ENCODE measurements around the gene DHX15. TPM values are rescaled to one million over a fixed set of nuclear protein-coding genes. Genes with fewer than 3 reads are reported as not detected.

The DHX15 gene
- total and polyA plus RNA-seq, 9 of the 15 experiments (the other 6 are each of a cell fraction or from before 2014, with no cell fraction given): 165 to 287 (median 208) TPM

DNA sequence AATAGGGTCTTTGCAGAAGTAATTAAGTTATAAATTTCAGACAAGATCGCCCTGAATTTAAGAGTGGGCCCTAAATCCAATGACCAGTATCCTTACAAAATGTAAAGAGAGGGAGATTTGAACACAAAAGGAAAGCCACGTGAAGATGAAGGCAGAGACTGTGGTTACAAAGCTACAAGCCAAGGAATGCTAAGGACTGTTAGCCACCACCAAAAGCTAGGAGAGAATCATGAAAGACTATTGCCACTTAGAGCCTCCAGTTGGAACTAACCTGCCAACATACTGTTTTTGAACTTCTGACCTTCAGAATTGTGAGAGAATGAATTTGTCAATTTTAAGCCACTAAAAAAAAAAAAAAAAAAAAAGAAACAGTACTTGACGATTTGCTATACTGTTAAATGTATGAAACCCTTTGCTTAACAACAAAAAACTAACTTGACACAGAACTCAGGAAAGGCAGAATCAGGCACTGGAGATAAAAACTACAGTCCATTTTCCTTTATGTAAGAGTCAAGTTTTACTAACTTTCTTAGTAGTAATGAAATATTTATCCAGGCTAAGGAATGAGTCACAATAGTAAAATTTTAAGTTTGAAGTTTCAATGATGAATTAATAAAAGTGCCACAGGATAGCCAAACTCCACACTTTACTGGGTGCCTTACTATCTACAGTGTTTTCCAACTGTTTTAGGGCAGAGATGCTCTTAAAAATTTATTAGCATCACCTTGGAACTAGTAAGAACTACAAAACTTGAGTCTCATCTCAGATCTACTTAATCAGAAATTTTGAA lies 25.1 kb downstream of the DHX15 start (continued):
- no peak for TF ChIP-seq EWSR1 (IDR thresholded peaks at IDR 0.05; ENCODE audit: borderline replicate concordance, low read depth, partially characterized antibody)
- TF ChIP-seq BACH1 (tag; IDR thresholded peaks at IDR 0.05): no peak
- TF ChIP-seq RCOR1 (IDR thresholded peaks at IDR 0.05; ENCODE audit: borderline replicate concordance in 1 of 2, low read depth in 2 of 2, low read length in 2 of 2): no peak
- no peak for TF ChIP-seq ARID2 (IDR thresholded peaks at IDR 0.05)
- TF ChIP-seq KDM2B (CRISPR knock-in tag; IDR thresholded peaks at IDR 0.05): no peak
- TF ChIP-seq TAF1 (IDR thresholded peaks at IDR 0.05; ENCODE audit: control insufficient read depth, extremely low read depth, insufficient read depth, low read length, severe bottlenecking): no peak
- TF ChIP-seq RBFOX2 (IDR thresholded peaks at IDR 0.05; ENCODE audit: low read depth, low read length): no peak
- TF ChIP-seq ZC3H8 (IDR thresholded peaks at IDR 0.05): no peak

DNA sequence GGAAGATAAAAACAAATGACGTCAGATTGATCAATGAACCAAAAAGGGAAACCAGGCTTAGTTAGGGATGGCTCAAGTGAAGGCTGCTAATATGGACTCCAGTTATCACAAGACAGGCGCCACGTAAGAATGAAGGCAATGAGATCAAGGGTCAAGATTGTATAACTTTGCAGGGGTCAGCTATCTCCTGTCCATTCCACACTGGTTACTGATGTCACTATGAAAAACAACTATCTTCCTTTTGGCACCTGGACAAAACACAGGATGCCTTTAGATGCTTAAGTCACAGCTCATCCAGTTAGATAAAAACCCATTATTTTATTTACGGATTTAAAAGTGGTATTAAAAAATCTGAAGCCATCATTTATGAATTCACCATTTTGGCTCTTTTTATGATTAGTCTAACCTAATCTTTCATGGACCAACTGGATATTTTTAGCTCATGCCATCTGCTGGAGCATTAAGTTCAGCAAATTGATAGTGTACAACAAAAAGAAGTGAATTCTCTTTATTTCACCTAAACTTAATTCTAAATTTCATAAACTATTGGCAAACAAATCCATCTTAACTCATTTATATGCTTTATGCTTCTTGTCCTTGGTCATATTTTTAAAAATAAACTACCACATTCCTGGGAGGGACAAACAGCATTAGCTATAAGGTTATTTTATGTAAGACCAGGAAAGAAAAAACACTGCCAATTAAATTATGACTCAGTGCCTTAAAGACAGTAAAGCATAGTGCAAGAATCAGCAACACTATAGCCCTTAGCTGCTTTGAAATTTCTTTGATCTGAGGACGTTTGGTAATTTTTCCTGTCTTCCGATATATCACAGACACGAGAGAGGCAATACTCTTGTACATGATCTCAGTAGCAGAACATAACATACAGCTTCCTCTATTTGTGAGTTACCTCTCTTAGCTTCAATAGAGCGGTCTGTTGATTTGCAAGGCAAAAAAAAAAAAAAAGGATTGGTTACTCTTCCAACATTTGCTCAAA lies 27.0 kb downstream of the DHX15 start:
- peaks cover 0 to 4% of the 10 kb centered on the region in 2 experiments; a peak in 3 of 5 replicates for H3K4me1 ChIP-seq (replicated peaks in 1 of 2; ENCODE audit: control insufficient read depth in 2 of 2, insufficient read depth in 2 of 2, low read length in 2 of 2)
- no peaks in the 10 kb centered on the region for H3K9me1 ChIP-seq (ENCODE audit: control insufficient read depth, insufficient read depth, low read length)
- POLR2A ChIA-PET: interaction anchor here (0.6 to 2.4 kb wide), 6 partner anchors 10 to 194 kb away, joined by 3 to 7 read pairs (median 4); partner anchors contain the start of gene DHX15
- no peaks in the 10 kb centered on the region for H3K9me3 ChIP-seq (replicated peaks; ENCODE audit: control insufficient read depth, insufficient read depth, low read depth, low read length)
- ATAC-seq (no peak; the same call in 1 of the 3 replicates), DNase-seq (ENCODE audit: extremely low read depth in 1 of 4, low spot score in 3 of 4) (no peak), FAIRE-seq (no peak)
- no peak overlapping the region for H2AFZ ChIP-seq (ENCODE audit: low read depth, low read length)
- peaks cover 57% of the 10 kb centered on the region for H4K20me1 ChIP-seq (replicated peaks; ENCODE audit: control insufficient read depth, insufficient read depth, low read length)
- 55% methylated on average over 7 of the region's 8 CpGs for WGBS (ENCODE audit: insufficient coverage, low coverage, missing lambda C conversion rate)
- CTCF ChIA-PET (ENCODE audit: low intra/inter-chr PET ratio): no interaction called here
- H3K27me3 ChIP-seq (ENCODE audit: control insufficient read depth in 2 of 2, insufficient read depth in 2 of 2, low read length in 2 of 2): no peaks in the 10 kb centered on the region
- in situ Hi-C loops (cut with MboI) (no loop called here), intact Hi-C loops (cut with micrococcal nuclease) (no loop called here)
- H3K36me3 ChIP-seq (ENCODE audit: control insufficient read depth, insufficient read depth, low read length): peaks cover 87% of the 10 kb centered on the region
- H3K79me2 ChIP-seq (ENCODE audit: control insufficient read depth, insufficient read depth, low read length): peaks cover 99% of the 10 kb centered on the region
- no peak overlapping the region for H3K27ac ChIP-seq (ENCODE audit: extremely low read depth, low read depth, low read length)
- H3K9ac ChIP-seq (ENCODE audit: insufficient read depth in 1 of 2, low read depth in 2 of 2, low read length in 2 of 2): no peak overlapping the region
- no peak overlapping the region for H3K4me3 ChIP-seq
- no peak overlapping the region for H3K4me2 ChIP-seq (ENCODE audit: insufficient read depth, low read length)
- BruUV-seq (replicated peaks): no TSS peak
- TF ChIP-seq ZNF175 (CRISPR knock-in tag; IDR thresholded peaks at IDR 0.05; ENCODE audit: low read depth) (no peak), RBM22 (IDR thresholded peaks at IDR 0.05; ENCODE audit: low read depth, low read length, poor library complexity, severe bottlenecking) (no peak), NR2C2 (CRISPR knock-in tag; IDR thresholded peaks at IDR 0.05) (no peak), NR2C2 (tag; IDR thresholded peaks at IDR 0.05) (no peak), LEF1 (IDR thresholded peaks at IDR 0.05) (no peak), ZNF124 (CRISPR knock-in tag; IDR thresholded peaks at IDR 0.05) (no peak), ARNT (IDR thresholded peaks at IDR 0.05) (no peak), ZFP36 (IDR thresholded peaks at IDR 0.05; ENCODE audit: low read depth, low read length, partially characterized antibody) (no peak), NFIC (IDR thresholded peaks at IDR 0.05) (no peak), ZNF584 (CRISPR knock-in tag; IDR thresholded peaks at IDR 0.05; ENCODE audit: low read depth) (peak; percentile 46; the same call in 1 of the 2 replicates), POLR3G (IDR thresholded peaks at IDR 0.05; ENCODE audit: extremely low read depth, insufficient read length, insufficient replicate concordance) (no peak), TAF9B (IDR thresholded peaks at IDR 0.05; ENCODE audit: partially characterized antibody) (no peak), CBFA2T3 (IDR thresholded peaks at IDR 0.05) (0 out of 2 replicates have a peak, but pooled peaks have one; percentile 22), RFX1 (IDR thresholded peaks at IDR 0.05) (no peak)

Data from K562 (cell line).